ENCODE measurements around the gene ST6GALNAC3. TPM values are rescaled to one million over a fixed set of nuclear protein-coding genes. Genes with fewer than 3 reads are reported as not detected.
A peak's percentile ranks its signal among the peaks of the same experiment; 100 is the strongest.

The ST6GALNAC3 gene
- total RNA-seq, 1 experiment from 2014 or later = 4.6 TPM

DNA sequence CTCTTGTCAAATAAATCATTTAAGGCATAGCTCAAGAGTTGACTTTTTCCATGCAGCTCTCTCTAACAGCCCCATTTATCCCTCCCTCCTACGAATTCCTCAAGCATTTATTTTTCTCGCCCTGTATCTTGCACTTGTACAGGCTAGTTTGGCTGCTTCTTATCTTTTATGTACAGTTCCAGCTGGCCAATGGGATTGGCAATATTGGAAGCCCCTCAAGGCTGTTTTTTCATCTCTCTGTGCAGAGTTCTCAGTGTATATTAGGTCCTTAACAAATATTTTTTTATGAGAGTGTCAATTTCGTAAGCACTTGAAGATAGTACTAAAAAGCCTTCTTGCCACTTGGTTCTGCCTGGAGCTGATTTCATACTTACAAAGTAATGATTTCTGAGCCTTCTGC is 356.0 kb downstream of the ST6GALNAC3 start:
- no peak for DNase-seq (ENCODE audit: low spot score)

DNA sequence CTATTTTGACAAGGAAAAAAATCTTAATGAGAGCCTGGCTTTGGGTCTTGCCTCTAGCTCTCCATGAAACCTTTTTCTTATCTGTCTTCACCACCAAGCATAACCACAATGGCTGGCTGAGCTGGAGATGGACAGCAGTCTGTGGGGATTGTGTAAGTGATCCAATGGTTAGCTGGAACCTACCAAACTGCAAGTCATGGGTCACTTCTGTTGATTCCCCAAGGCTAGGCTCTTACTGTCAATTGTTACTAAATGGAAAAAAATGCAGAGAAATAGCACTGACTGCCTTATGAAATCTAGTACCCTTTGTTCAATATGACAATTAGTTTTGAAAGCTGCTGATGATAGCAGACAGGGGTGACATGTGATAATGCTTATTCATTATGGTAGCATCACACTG is 359.0 kb downstream of the ST6GALNAC3 start:
- DNase-seq (ENCODE audit: low spot score) = peak; percentile 53

DNA sequence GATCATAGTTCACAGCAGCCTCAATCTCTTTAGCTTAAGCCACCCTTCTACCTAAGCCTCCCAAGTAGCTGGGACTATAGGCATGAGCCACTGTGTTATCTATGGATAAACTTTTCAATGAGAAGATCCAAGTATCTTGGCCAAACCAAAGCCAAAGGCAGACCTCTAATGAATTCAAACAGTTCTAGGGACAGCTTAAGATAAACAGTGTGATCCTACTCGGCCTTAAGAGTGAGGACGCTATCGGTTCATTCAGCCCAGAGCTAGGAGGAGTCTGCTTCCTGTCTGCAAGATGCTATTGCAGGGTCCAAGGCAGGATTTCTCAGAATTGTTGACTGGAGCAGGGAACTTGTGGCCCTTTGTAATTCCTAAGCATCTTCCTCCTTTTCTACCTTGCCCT is 368.7 kb downstream of the ST6GALNAC3 start:
- DNase-seq (ENCODE audit: low spot score) = no peak

- DNase-seq (ENCODE audit: low spot score) = no peak
Measured at GRCh38 chr1:76444773-76445172, 370.2 kb downstream of the ST6GALNAC3 start.

DNA sequence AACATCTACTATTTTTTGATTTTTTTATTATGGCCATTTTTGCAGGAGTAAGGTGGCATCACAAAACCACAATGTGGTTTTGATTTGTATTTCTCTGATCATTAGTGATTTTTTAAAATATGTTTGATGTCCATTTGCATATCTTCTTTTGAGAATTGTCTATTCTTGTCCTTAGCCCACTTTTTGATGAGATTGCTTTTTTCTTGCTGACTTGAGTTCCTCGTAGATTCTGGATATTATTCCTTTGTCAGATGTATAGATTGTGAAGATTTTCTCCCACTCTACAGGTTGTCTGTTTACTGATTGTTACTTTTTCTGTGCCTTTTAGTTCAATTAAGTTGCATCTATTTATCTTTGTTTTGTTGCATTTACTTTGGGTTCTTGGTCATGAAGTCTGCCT is 375.7 kb downstream of the ST6GALNAC3 start:
- DNase-seq (ENCODE audit: low spot score) = no peak

DNA sequence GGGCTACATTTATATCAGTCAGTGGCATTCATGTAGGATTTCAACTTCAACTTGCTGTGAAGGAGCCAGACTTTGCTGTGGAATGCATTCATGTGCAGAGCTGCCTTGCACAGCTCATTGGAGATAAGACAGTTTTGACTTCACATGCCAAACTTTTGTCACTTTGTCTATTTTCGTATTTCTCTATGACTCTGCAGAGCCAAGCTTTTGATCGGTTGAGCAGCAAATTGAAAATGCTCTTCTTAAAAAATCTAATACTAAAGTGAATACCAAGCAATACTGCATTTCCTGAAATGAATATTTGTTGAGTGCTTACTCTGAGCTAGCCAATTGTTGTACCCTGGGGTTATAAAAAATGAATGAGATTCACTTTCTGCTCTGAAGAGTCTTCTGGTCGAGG is 388.7 kb downstream of the ST6GALNAC3 start:
- no peak for DNase-seq (ENCODE audit: low spot score)

DNA sequence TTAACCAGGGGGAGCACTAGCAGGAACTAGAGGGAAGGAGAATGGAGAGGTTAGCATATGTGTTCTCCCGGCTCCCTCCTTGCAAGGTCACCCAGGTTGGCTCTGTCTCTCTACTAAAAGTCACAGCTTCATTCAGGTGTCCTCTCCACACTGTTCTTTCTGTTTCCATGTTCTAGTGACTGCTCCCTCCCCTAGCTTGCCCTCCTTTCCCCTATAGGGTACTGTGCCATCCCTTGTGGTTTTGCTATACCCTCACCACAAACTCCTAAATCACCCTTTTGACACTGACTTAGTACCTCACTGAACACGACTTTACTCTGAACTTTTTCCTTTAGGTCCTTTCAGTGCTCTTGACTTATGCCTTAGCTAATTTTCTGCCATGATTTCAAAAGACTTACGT is 389.3 kb downstream of the ST6GALNAC3 start:
- DNase-seq (ENCODE audit: low spot score) = no peak

DNA sequence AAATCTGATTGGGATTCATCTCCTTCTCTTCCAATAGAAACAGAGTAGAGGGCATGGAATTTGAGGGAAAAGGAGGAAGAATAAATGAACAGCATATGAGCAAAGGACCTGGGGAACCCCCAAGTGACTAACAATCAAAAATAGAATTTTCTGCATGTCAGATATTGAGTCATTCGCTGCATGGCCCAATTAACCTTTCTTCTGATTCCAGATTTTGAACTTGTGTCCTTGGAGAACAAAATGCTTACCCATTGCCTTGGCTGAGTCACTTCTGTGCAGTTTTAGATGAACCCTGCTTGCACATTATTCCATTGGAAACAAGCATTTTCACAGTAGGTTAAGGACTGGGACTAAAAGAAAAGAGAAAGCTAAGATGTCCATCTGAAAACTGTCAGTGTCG is 390.5 kb downstream of the ST6GALNAC3 start:
- no peak for DNase-seq (ENCODE audit: low spot score)

DNA sequence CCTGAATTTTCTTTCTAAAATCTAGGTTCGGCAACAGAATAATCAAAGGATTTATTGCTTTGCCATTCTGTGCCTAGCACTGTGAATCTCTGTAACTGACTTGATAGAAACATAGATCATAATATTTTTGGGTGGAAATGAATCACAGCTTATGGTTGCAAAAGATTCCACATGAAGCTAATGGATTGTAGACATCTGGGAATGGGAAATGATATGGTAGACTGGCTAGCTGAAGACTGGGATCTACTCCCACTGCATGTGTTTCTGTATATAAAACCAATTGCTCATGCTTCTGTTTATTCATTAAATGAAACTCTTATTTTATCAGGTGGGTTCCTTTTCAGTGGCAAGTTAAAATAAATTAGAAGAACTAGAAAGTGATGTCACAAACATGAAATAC is 395.6 kb downstream of the ST6GALNAC3 start:
- no peak for DNase-seq (ENCODE audit: low spot score)

GRCh38 chr1:76471536-76471935 is 397.0 kb downstream of the ST6GALNAC3 start:
- no peak for DNase-seq (ENCODE audit: low spot score)

DNA sequence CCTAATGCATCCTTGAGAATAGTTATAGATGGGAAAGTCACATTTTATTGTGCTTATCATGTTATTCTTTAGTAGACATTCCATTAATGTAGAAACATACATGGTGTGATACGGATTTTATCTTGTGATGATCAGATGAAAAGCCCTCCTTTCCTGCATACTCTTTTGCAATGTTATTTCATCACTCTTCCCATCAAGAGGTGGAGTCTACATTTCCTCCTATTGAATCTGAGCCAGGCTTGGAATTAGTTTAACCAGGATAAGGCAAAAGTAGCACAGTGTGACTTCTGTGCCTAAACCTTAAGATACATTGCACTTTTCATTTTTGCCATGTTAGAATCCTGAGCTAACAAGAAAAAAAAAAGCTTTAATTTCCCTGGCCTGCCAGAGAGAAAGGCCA is 399.0 kb downstream of the ST6GALNAC3 start:
- DNase-seq (ENCODE audit: low spot score) = no peak

DNA sequence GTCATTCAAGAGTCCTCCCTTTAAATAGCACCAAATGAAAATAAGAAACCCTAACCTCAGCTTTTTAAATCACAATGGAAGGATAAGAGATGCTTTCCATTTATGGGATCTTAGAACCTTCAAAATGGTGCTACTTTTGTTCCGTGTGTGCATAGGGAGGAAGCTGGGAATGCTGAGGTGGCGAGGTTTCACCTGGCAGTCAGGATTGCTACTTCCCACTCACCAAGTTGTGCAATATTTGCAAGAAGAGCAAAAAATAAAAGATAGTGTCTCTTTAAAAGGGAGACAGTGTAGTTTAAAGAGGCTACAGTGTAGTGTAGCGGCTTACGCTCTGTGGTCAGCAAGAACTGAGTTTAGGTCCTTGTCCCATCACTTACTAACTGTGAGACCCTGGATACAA is 400.4 kb downstream of the ST6GALNAC3 start:
- no peak for DNase-seq (ENCODE audit: low spot score)

DNA sequence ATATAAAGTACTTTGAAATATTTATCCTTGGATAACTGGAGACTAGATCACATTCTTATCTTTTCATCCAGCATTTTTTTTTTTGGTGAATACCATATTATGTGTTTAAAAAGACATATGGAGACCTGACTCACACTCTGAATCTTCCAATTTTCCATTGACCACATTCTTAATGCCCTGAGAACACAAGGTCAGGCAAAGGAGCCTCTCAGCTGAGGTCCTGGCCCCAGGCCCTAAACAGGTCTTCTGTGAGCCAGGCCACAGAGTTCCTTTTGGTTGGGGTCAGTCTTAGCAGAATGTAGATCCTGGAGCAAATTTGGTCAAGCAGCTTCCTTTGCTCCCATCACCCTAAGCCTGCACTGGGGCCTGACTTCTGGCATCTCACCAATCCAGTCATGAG is 402.6 kb downstream of the ST6GALNAC3 start:
- DNase-seq (ENCODE audit: low spot score) = no peak

DNA sequence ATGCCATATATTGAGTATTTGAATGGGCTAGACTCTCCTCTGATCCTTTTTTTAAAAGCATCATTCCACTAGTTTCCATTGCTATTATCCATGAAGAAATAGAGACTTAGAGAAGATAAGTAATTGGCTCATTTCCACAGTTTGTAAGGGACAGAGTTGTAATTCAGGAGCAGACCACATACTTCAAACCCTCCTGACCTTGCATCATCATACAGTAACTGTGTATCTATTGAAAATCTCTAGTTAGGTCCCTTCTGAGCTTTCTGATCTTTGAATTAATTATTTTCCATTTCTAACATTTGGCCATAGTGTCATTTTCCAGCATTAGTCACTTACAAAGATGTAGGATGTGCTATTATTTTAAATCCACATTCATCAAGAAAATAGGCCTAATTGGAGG is 406.3 kb downstream of the ST6GALNAC3 start:
- no peak for DNase-seq (ENCODE audit: low spot score)

- DNase-seq (ENCODE audit: low spot score) = no peak
Measured at GRCh38 chr1:76481672-76482071, 407.1 kb downstream of the ST6GALNAC3 start.

DNA sequence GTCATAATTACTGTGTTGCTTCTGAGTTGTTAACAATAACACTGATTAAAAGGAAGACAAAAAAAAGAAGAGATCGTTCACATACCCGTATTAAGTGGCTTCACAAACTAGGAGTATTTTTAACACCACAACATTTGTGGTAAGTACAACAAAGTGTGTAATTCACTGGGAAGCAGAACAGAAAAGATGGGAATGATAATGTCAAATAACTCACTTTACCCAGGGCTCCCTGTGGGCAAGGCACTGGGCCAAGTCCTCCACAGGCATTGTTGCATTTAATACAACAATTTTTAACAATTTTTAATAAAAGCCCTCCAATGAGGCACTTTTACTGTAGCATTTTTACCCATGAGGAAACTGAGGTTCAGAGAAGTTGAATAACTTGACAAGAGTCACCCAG is 407.7 kb downstream of the ST6GALNAC3 start:
- DNase-seq (ENCODE audit: low spot score) = no peak

GRCh38 chr1:76491737-76492136 is 417.2 kb downstream of the ST6GALNAC3 start:
- no peak for DNase-seq (ENCODE audit: low spot score)

DNA sequence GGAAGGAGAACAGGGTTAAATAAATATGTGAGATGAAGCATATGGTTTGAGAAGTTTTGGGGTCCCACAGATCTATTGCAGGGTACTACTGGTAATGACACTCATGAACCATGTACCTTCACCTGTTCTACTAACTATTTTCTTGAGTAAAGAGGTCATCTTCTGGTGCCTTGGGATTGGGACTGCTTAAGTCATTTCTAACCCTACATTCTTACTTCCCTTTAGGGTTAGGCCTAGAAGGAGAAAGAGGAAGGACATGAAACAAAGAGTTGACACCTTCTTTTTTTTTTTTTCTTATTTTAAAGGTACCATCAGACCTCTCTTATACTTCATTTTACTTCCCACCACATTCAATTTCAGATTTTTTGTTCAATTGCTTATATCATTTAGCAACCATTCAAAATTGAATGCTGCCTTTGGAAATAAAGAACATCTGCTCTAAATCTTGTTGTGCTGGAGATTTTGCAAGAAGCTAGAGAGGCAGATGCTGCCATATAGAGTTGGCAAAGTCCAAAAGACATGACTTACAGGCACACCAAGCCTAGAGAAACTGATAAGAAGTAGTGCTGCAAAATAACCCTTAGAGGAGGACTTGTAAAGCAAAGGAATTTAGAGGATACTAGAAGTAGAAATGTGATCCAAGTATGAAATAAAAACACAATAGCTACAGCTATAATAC is 418.3 kb downstream of the ST6GALNAC3 start:
- no peak for DNase-seq (ENCODE audit: low spot score)

DNA sequence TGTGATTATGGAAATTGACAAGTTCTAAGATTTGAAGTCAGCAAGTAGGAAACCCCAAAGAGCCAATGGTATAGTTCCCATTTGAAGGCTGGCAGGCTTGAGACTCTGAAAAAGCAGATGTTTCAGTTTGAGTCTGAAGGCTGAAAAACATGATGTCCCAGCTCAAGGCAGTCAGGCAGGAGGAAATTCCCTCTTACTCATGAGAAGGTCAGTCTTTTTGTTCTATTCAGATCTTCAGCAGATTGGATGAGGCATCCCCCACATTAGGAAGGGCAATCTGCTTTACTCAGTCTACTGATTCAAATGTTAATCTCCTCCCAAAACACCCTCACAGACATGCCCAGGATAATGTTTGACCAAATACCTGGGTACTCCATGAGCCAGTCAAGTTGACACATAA is 420.3 kb downstream of the ST6GALNAC3 start:
- no peak for DNase-seq (ENCODE audit: low spot score)

- DNase-seq (ENCODE audit: low spot score) = no peak
Measured at GRCh38 chr1:76496871-76497270, 422.3 kb downstream of the ST6GALNAC3 start.

DNA sequence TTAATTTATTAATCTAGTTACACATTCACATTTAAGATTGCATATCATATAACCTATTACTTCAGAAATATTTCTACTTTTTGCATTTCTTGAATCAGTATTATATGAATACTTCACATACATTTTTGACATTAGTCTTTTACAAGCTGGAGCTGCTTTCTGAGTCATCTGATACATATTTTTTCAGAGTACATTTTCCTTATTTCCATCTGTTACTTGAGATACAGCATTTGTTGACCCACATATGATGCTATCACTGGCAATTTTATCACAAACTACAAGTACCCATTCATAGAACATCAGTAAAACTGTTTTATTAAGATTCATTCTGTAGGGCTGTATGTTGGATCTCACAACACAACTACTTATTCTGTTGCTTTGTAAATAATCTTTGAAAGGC is 425.6 kb downstream of the ST6GALNAC3 start:
- DNase-seq (ENCODE audit: low spot score) = no peak

- DNase-seq (ENCODE audit: low spot score) = no peak
Measured at GRCh38 chr1:76501136-76501535, 426.6 kb downstream of the ST6GALNAC3 start.

DNA sequence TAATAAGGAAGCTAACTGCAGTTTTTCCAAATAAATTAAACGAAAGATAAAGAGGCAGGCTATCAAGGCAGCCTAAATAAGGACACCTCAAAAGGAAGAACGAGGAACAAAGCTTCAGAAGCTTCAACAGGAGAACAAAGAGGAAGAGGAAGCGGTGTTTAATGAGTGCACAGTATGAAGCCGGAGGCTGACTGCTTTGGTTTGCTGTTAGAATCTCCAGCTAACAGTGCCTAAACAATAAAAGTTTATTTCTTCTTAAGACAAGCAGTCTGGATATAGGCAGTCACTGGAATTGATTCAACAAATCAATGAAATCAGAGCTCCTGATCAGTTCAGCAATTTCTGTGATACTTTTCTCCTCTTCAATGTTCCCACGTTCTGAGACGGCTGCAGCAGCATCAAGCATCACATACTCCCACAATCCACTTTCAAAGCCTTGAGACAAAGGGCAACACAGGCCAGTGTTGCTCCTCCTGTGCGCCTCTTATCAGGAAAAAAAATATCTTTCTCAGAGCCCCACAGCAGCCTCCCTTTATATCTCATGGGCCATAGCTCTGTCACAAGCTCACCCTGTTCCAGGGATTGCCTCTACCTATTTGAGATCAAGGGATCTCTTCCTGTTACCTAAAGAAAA is 427.2 kb downstream of the ST6GALNAC3 start:
- no peak for DNase-seq (ENCODE audit: low spot score)

DNA sequence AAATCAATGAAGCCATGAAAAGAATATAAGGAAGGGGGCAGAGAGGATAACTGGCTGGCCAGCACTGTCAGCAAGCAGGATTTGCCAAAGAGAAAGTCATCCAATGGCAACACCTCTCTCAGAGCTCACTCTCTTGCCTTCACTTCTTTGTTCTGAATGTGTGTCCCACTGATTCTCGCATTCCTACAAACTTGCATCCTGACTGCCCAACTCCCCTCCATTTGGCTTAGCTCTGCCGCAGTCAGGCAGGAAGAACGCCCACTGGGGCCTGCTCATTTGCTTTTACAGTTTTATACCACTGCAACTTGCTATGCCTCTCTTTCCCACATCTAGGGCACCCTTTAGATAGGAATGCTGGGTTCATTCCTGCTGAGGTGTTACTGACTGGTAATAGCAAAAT is 428.6 kb downstream of the ST6GALNAC3 start:
- no peak for DNase-seq (ENCODE audit: low spot score)
